Retinal pigment epithelial cell (primary cell): ENCODE measurements around the gene FLVCR2.

Experiments
- DNase-seq: peaks from one replicate; pipeline ENCODE4 v3.0.0-alpha.2; 2010; ENCODE audit warnings: low read depth
- H3K4me3 ChIP-seq: 2 replicates; pipeline ENCODE4 v1.5.1; 2011; ENCODE audit warnings: mild to moderate bottlenecking, low read length, control low read depth, moderate library complexity
- CTCF ChIP-seq: conservative IDR thresholded peaks from 2 replicates; pipeline ENCODE4 v1.5.1; 2011; ENCODE audit warnings: low read depth, low read length, control low read depth, inconsistent platforms

FLVCR2 gene

GRCh38 chr14:75578102-75578785 is at the start of gene FLVCR2:
TSS of gene FLVCR2 (plus strand) at chr14:75578620. CDS start at chr14:75578973, 353 bp downstream.
- no peak for TF ChIP-seq CTCF
- peak within 1 kb of the TSS; percentile 63 for H3K4me3 ChIP-seq
- DNase-seq, result no peak

GRCh38 chr14:75531256-75531655 is 47.2 kb upstream of the FLVCR2 start:
- no peak for TF ChIP-seq CTCF
- no peak overlapping the region for H3K4me3 ChIP-seq
- no peak for DNase-seq

GRCh38 chr14:75531660-75532317 is 46.6 kb upstream of the FLVCR2 start:
- DNase-seq, result no peak
- TF ChIP-seq CTCF, result no peak
- no peak overlapping the region for H3K4me3 ChIP-seq

GRCh38 chr14:75533791-75534555 is 44.4 kb upstream of the FLVCR2 start:
- H3K4me3 ChIP-seq, result no peak overlapping the region
- TF ChIP-seq CTCF, result no peak
- DNase-seq, result no peak

- H3K4me3 ChIP-seq, result no peak overlapping the region
- no peak for TF ChIP-seq CTCF
- DNase-seq, result no peak
Measured at GRCh38 chr14:75535164-75535898, 43.1 kb upstream of the FLVCR2 start.

- DNase-seq, result no peak
- no peak for TF ChIP-seq CTCF
- no peak overlapping the region for H3K4me3 ChIP-seq
Measured at GRCh38 chr14:75537071-75537470, 41.3 kb upstream of the FLVCR2 start.
